Kidney glomerular epithelial cell (primary cell): ENCODE measurements around the gene AMIGO1.
"Not testable (repeated sequence)": the region's sequence is repeated elsewhere in the genome, so short reads cannot be mapped to it uniquely, and the experiment has no call there.

ENCODE experiments used
- DNase-seq: peaks from one replicate; lab custom pipeline; 2025; lab: John Stamatoyannopoulos, UW

AMIGO1 gene

DNA sequence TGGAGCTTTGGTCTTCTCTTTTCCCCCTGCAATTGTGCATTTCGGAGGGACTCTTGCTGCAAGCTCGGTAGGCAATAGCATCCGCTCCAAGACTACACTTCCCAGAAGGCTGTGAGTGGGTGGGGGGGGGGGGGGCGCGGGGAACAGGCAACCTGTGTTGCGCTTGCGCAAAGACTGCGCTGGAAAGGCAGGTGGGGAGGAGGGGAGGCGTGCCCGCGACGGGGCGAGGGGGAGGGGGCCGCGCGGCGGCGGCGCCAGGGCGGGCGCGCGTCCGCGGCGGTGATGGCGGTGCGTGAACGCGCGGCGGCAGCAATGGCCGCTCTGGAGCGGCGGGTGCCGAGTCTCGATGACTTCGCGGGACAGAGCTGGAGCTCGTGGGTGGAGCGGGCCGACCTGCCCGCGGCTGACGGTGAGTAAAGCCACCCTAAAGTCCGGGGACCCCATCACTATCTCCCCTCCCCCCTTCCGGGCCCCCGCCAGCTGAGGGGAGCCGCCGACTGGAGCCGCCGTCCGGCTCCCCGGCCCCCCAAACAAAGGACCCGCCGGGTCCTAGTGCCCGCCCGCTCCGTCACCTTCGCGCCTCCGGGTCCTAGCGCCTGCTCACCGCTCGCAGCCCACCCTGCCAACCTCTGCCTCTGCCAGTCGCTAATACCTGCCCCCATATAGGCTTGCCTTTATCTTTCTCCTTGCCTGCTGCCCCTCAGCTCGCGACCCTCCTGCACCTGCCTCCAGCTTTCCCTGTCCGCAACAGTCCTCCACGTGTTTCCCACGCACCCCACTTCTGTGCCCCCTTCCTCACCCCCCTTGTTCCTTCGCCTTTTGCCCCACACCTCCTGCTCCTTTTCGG lies 25.6 kb downstream of the AMIGO1 start, which contains the start of gene ATXN7L2:
ATXN7L2 (plus strand) TSS at position 234 of the 847 bp plus-strand sequence; CDS start at position 283, 49 bp downstream.
- peak; percentile 71 for DNase-seq

DNA sequence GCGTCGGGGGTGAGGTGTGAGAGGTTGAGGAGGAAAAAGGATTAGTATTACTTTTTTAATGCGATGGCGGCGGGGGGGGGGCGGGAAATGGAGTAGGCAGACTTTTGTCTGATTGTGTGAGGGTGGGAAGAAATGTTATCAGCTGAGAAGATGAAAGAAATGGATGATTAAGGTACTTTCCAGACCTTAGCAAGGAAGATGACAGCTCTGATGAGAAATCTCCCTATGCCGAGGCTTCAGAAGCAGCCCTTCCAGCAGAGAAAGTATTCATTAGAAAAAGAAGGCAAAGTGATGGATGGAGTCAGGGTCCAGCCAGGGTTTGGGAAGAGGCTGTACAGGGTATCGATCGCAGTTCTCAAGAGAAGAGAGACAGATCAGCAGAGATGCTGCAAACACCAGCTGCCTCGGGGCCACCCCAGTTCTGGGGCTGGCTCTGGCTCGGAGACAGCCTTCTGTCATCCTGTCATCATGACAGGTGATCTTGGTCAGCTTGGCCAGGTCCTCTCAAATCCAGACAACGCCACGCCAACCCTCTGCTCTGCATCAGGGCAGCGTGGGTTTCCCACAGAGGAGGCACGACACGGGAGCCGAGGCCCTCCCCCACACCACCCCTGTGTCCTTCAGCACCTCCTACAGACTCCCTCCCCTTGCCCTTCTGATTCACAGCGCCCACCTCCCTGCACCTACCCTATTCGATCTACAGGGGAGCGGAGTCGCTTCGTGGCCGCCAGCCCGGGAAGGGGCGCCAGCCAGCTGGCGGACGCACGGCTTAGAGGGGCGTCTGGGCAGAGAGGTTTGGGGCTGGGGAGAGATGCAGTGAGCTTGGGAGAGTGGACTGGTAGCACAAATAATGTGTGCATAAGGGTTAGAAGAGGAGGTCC lies 26.5 kb downstream of the AMIGO1 start:
- DNase-seq, result no peak

DNA sequence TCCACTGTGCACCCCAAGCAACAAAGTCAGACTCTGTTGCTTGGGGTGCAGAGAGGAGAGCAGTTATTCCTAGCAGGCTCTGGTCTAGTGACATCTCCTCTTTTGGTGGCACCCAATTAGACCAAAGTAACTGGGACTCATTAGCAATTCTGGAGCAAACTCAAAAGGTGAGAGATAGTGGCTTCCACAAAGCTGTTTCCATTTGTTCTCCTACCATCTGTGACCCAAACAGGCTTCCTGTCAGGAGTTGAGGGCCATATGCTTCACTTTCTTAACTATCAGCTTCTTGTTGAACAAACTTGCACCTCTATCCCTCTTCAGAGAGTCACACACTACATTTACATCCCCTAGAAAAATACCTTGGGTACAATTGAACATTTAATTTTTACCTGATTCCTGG lies 27.3 kb downstream of the AMIGO1 start:
- DNase-seq, result no peak

DNA sequence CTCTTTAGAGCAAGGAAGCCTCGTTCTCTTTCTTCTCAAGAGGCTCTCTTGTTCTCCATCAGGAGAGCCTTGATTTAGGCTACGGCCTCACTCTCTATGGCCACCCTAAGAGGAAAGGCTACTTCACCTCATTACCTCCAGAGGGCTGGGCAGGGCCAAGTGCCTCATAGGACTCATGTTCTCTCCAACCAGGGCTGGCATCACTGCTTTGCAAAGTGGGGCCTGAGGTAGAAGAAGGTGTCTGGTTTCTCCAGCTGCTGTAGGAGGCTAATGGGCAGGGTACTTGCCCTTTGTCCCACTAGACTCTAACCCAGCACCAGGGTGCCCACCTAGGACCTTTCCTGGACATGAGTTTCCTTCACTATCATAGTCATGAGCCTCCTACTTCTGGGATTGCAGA lies 27.9 kb downstream of the AMIGO1 start:
- DNase-seq, result no peak

DNA sequence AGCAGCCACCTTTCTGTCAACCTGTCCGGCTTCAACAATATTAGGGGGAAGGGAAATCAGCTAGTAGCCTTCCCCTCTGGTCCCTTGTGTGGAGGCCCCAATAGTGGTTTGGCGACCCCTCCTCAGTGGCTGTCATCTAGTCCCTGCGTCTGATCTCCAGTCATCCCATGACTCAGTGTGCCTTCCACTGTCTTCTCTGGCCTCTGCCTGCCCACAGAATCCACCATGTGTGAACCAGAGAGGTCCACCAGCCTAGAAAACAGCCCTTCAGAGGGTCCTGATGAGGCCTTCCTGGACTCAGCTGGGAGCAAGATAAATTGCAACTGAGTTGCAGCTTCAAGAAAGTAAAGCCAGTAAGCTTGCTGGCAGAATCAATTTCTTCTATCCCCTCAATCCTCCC lies 29.6 kb downstream of the AMIGO1 start:
- DNase-seq, result no peak

DNA sequence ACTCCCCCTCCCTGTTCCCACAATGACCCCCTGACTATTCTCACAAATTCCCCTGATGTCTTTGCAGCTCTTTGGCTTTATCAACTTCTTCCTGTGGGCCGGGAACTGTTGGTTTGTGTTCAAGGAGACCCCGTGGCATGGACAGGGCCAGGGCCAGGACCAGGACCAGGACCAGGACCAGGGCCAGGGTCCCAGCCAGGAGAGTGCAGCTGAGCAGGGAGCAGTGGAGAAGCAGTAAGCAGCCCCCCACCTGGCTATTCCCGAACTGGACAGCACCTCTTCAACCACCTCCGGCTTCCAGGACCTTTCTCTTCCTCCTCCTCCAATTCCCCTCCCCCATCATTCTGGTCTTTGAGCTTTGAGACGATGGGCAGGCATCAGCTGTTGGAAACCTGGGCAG lies 30.2 kb downstream of the AMIGO1 start:
- DNase-seq, result no peak

DNA sequence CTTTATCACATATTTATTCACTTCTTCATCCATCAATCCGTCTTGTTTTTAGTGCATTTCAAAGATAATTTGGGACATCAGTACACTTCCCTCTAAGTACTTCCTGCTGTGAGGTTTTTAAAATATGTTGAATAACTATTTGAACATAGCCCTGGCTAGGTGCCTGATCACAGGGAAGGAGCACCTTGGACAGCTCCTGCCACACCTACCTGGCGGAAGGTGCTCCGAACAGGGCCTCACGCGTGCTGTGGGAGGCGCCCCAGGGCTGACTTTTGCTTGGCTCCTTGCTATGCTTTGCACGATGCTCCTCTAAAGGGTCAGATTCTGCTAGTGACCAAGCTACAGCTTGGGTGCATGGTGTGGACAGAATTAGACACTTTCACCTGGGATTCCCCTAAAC lies 30.7 kb downstream of the AMIGO1 start:
- no peak for DNase-seq

DNA sequence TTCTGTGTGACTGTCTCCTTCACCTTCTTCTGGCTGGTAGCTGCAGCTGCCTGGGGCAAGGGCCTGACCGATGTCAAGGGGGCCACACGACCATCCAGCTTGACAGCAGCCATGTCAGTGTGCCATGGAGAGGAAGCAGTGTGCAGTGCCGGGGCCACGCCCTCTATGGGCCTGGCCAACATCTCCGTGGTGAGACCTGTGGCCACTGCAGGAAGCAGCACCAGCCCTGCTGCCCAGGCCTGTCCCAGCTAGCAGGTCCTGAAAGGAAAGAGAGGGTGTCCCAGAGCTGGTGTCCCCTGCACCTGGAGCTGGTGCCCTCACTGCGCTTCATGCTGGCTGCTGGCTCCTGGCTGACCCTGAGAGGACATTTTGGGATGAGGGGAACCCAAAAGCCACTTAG lies 31.7 kb downstream of the AMIGO1 start:
- no peak for DNase-seq

DNA sequence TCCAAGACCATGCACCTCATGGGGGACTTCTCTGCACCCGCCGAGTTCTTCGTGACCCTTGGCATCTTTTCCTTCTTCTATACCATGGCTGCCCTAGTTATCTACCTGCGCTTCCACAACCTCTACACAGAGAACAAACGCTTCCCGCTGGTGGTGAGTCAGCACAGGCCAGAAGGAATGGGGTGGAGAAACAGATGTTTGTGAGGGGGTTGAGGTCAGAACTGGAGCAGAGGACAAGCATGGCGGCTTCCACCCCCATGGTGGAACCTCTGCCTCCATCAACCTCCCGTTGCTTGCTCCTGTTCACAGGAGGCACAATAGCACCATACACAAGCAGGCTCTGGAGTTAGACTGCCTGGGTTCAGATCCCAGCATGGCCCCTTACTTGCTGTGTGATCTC lies 32.7 kb downstream of the AMIGO1 start:
- no peak for DNase-seq

DNA sequence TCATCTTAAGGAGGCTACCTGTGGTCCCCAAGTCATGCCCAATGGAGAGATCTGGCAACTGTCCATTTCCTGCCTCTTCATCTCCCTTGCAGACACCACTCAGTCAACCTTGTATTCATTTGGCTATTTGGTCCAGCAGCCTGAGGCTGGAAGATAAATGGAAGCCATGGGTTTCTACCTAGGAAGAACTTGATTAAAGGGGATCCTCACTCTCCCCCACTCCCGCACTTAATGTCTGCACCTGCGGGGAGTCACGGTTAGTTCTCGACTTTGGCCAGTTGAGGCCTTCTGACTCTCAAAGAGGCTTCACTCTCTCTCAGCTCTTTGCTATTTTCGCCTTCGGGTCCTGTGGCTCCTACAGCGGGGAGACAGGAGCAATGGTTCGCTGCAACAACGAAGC lies 34.3 kb downstream of the AMIGO1 start:
- DNase-seq, result no peak

DNA sequence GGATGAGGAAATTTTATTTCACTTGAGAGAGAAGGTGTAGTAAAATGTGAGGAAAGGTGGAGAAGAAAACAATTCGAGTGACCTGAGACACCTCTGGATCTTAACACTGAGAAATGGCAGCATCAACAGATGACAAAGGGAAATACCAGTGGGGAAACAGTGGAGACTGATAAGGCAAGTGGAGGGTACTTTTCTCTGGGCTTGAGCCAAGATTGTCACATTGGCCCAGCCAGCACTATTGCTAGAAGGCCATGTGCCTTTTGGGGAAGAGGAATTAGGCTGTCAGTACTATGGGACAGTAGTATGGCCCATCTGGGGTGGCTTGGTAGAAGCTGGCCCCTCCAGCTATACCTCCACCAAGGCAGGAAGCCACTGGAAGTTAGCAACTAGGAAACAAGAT lies 34.8 kb downstream of the AMIGO1 start:
- DNase-seq, result no peak

DNA sequence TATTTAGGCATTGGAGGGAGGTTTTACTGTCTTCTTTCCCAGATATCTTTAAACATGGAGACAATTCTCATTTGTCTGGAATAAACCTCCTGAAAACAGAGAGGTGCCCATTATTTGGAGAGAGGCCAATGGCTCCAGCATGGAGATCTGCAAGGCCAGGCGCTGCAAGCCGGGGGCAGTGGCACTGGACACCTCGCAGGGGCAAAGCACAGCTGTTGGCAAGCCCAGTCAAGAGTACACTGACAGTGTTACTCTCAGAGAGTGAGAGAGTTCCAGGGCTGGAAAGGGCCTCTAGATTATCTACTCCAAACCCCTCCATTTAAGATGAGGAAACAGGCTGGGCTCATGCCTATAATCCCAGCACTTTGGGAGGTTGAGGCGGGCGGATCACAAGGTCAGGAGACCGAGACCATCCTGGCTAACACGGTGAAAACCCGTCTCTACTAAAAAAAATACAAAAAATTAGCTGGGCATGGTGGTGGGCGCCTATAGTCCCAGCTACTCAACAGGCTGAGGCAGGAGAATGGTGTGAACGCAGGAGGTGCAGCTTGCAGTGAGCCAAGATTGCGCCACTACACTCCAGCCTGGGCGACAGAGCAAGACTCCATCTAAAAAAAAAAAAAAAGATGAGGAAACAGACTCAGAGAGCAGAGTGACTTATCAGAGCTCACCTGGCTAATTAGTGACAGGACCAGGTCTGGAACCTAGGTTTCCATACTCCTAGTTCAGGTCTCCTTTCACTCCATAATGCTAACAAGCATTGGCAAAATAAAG lies 36.1 kb downstream of the AMIGO1 start:
- DNase-seq, result not testable (repeated sequence)

DNA sequence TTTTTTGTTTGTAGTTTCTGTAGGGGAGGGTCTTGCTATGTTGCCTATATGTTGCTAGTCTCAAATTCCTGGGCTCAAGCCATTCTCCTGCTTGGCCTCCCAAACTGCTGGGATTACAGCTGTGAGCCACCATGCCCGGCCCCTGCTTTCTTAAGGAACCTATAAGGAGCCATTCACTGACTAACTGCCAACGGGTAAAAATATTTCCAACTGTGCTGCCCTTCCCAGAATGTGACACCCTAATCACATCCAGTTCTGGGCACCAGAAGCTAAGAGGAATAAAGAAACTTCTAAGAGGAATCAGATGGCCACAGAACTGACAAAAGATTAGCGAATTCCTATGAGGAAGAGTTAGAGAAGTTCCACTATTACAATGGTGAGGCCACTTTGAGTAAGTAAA lies 36.7 kb downstream of the AMIGO1 start:
- DNase-seq, result no peak

DNA sequence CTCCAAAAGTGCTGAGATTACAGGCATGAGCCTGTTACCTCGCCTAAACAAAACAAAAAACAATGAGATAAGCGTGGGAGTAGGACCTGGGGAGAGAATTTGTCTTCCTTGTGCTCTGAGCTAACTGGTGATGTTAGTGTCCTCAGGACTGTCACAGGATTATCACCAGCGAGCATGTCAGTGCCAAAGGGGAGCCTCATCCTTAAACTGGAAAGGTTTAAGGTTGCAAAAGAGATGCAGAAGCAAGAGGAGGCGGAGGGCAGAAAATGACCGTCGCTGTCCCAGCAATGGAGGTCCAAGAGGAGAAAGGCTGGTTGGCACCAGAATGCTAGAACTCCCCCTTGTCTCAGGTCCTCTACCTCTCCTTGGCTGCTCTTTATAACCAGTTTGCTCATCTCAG lies 39.3 kb downstream of the AMIGO1 start:
- DNase-seq, result no peak

DNA sequence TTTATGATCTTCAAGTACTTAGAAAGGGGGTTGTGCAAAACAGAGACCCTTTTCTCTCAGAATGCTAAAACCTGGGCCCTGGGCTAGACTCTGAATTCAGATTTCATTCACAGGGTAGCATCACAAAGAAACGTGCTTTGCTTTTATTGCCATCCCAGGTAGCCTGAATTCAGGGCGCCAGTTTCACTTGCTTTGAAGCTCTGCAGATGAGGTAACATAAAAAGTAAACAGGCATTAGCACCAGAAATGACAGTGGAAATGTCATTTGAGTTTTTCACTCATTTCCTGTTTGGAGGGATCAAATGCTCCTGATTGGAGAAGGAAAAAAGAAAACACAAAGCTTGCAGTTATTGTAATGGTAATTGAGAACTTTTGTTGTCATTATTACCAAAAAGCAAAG lies 40.6 kb downstream of the AMIGO1 start:
- no peak for DNase-seq

DNA sequence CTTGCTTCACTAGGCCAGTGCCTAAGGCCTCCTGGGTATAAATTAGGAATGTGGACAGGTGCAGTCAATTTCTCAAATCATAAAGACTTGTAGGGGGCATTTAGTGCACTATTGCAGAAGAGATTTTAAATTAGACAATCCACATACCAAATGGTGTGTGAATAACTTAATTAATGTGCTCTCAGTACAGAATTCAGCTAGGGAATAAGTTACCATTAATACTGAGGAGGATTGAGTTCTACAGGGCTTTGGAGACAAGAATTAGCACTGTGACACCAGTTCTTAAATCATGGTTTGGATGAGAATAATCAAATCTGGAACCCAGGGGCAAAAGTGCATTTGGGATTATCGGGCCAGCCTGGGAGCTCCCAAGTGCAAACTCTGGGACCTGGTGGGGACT lies 41.5 kb downstream of the AMIGO1 start:
- no peak for DNase-seq

DNA sequence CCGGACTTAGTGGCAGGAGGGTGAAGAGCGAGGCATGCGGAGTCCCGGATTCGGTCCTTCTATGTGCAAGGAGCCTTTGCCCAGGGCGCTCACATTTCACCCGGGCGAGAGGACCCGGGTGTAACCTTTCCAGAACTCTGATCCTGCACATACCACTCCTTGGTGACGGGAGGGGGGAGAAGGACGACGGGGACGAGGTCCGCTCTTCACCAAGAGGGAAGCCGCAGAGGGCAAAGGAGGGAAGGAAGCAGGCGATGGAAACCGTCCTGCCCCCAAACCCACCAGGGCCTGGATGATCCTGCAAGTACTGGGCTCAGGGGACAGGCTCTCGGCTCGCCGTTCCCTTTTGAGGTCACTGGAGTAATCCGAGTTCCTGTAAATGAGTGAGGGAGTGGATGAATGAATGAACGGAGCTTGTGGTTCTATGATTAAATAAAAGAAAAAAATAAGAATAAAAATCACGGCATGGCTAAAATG lies 42.2 kb downstream of the AMIGO1 start:
- DNase-seq, result no peak

DNA sequence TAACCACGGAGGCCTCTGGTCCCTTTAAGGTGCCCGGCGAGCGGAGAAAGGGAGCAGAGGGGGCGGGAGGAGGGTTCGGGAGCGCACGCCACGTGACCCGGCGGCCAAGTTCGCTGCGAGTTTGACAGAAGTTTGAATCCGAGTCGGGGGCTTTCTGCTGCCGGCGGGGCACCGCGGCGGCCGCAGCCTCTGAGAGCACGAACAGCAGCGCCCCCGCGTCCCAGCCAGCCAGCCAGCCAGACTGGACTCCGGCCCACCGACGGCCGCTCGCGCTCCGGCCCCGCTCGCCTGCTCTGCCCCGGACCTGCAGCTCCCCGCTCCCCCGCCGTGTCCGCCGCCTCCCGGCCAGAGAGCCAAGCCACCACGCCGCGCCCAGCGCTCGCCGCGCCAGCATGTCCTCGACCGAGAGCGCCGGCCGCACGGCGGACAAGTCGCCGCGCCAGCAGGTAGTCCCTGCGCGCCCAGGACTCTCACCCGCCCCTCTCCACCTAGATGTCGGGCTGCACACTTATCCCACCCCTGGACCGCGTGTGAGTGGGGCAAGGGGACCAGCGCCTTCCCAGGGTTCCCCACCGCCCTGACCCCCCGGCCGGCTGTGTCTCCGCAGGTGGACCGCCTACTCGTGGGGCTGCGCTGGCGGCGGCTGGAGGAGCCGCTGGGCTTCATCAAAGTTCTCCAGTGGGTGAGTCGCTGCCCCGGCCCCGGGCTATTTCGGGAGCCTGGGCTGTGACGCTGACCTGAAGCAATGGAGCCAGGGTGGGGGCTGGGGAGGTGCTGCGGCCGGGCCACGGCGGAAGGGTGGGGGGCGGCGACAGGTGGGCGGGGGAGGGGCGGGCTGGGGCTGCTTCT lies 42.9 kb downstream of the AMIGO1 start, which contains the start of gene SYPL2:
SYPL2 (plus strand) TSS at position 95 of the 849 bp plus-strand sequence; CDS start at position 393, 298 bp downstream.
- no peak for DNase-seq

DNA sequence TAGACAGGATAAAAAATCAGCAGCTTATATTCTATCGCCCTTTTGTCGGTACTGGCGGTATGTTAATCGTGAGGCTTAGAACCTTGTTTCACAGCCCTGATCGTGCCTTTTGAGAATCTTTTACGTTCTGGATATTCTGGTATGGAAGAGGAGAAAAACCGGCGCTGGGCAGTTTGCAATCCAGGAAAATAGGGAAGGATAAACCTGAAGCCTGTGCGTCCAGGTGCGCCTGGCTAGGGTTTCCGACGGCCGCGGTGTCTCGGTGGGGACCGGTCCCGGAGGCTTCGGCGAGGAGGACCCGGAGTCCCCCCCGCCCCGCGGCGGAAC lies 43.4 kb downstream of the AMIGO1 start:
- no peak for DNase-seq

DNA sequence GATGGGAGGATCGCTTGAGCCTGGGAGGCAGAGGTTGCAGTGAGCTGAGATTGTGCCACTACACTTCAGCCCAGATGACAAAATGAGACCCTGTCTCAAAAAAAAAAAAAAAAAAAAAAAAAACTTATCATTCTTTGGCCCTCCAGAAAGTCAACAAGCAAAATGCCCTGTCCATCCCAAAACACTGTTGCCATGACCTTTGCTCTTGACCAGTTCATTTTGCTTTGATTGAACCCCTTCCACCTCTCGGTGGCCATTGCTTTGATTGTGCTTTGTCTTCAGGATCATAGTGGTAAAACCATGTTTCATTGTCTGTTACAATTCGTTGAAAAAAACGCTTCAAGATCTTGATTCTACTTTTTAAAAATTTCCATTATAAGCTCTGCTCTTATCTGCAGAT lies 51.7 kb downstream of the AMIGO1 start:
- DNase-seq, result no peak

DNA sequence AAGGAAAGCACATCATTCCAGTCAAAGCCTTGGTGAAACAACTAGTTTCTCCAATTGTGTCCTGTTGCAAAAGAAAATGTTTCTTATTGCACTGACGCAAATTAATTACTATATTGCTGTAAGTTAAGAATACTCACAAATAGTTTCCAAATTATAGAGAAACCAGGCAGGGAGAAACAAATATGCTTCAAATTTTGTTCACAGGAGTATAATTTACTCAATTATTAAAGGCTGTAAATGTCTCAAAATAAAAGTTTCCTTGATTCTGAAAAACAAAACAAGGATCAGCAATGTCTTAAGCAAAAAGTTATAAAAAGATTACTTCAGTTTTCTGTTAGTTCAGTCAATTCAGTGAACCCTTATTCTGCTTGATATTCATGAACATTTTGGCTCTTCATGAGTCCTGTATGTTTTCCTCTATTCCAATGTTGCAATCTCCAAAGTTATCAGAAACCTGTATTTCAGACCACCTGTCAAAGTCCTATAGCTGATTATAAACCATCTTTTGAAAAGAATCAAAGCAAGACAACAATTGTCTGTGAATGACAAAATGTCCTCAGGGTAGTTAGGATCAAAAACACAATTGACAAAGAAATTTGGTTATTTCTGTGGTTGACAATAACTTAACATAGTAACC lies 54.9 kb downstream of the AMIGO1 start:
- DNase-seq, result no peak
